HEK293T (cell line): ENCODE measurements around the gene FAM120B.

Experiments
- ARNT ChIP-seq: fragments of 450-650 bp; IDR thresholded peaks from 2 replicates; pipeline ENCODE4 v1.6.1; 2017; ENCODE audit warnings: mild to moderate bottlenecking
- BHLHE40 ChIP-seq: fragments of 450-650 bp; IDR thresholded peaks from 2 replicates; pipeline ENCODE4 v1.6.1; 2016; ENCODE audit warnings: mild to moderate bottlenecking, moderate library complexity, borderline replicate concordance
- ELF4 ChIP-seq: fragments of 450-650 bp; IDR thresholded peaks from 2 replicates; pipeline ENCODE4 v1.6.1; 2017; ENCODE audit warnings: antibody characterized with exemption
- FOXA1 ChIP-seq: fragments of 450-650 bp; IDR thresholded peaks from 2 replicates; pipeline ENCODE4 v1.6.1; 2016; ENCODE audit warnings: mild to moderate bottlenecking
- FOXM1 ChIP-seq: fragments of 450-650 bp; IDR thresholded peaks from 2 replicates; pipeline ENCODE4 v1.6.1; 2017; ENCODE audit warnings: mild to moderate bottlenecking, borderline replicate concordance
- HDGF ChIP-seq: fragments of 450-650 bp; IDR thresholded peaks from 2 replicates; pipeline ENCODE4 v1.6.1; 2017; ENCODE audit warnings: antibody characterized with exemption, borderline replicate concordance
- L3MBTL2 ChIP-seq: fragments of 450-650 bp; conservative IDR thresholded peaks from 2 replicates; pipeline ENCODE4 v1.6.1; 2016; ENCODE audit warnings: mild to moderate bottlenecking
- LEF1 ChIP-seq: fragments of 450-650 bp; IDR thresholded peaks from 2 replicates; pipeline ENCODE4 v1.6.1; 2017; ENCODE audit warnings: mild to moderate bottlenecking, borderline replicate concordance
- NFRKB ChIP-seq: fragments of 450-650 bp; IDR thresholded peaks from 2 replicates; pipeline ENCODE4 v1.6.1; 2016; ENCODE audit warnings: mild to moderate bottlenecking, moderate library complexity
- SP1 ChIP-seq: fragments of 450-650 bp; IDR thresholded peaks from 2 replicates; pipeline ENCODE4 v1.6.1; 2017
- SUZ12 ChIP-seq: fragments of 450-650 bp; IDR thresholded peaks from 2 replicates; pipeline ENCODE4 v1.6.1; 2016; ENCODE audit warnings: mild to moderate bottlenecking
- TARDBP ChIP-seq: fragments of 450-650 bp; IDR thresholded peaks from 2 replicates; pipeline ENCODE4 v1.6.1; 2016
- ZNF384 ChIP-seq: fragments of 450-650 bp; IDR thresholded peaks from 2 replicates; pipeline ENCODE4 v1.6.1; 2016

DNA sequence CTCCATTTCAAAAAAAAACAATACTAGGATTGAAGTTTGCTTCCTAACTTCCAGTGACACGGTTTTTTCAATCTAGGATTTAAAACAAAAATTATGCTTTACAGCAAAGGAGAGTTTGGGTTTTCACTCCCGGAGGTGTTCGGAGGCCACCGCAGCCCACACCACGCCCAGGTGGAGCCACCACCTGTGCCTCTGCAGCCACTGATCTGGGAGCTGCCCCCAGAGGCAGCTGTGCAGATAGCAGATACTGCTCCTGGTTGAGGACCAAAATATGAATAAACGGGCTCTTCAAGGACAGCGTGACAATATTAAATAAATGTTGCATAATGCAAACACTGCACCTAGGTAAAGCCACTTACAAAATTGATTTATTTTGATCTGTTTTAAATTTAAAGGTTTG, 45.9 kb upstream of the FAM120B start:
- no peak for TF ChIP-seq SP1
- TF ChIP-seq FOXA1: no peak
- no peak for TF ChIP-seq ARNT
- TF ChIP-seq SUZ12: no peak
- TF ChIP-seq HDGF: no peak
- no peak for TF ChIP-seq FOXM1
- TF ChIP-seq ZNF384: no peak
- no peak for TF ChIP-seq NFRKB
- no peak for TF ChIP-seq TARDBP
- no peak for TF ChIP-seq BHLHE40
- no peak for TF ChIP-seq L3MBTL2
- TF ChIP-seq ELF4: no peak
- TF ChIP-seq LEF1: no peak
